ENCODE measurements around the gene ZIK1.

The ZIK1 gene

DNA sequence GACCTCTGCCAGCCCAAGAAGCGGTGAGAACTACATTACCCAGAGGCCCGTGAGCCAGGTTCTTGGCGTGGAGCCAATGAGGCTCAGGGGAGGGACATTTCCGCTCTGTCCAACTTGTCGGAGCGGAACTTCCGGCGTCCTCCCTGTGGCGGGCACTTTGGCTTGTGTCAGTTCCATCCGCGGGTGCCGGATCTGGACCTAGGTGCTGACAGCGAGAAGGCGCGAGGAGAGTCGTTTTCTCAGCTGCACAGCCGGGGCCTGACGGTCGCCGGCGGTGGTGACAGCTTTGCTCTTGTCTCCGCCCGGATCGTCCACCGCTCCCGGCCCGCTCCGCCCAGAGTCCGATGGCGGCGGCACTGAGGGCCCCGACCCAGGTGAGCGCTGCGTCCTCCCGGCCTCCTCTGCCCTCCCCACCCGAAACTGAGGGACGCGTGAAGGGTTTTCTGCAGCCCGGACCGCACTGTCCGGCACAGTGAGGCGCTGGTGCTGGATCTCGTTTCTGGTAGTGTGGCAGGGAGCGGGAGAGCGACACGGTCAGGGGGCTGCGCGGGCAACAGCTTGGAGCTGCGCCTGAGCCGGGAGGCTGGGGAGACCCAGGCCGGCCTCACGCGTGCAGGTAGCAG lies 15.9 kb downstream of the ZIK1 start, which contains the start of gene ZNF530:
Gene ZNF530, plus strand, starts transcription at position 125 of the 623 bp plus-strand sequence. CDS start 4,461 bp downstream, outside the sequence.
- TF ChIP-seq, protein P1, sequence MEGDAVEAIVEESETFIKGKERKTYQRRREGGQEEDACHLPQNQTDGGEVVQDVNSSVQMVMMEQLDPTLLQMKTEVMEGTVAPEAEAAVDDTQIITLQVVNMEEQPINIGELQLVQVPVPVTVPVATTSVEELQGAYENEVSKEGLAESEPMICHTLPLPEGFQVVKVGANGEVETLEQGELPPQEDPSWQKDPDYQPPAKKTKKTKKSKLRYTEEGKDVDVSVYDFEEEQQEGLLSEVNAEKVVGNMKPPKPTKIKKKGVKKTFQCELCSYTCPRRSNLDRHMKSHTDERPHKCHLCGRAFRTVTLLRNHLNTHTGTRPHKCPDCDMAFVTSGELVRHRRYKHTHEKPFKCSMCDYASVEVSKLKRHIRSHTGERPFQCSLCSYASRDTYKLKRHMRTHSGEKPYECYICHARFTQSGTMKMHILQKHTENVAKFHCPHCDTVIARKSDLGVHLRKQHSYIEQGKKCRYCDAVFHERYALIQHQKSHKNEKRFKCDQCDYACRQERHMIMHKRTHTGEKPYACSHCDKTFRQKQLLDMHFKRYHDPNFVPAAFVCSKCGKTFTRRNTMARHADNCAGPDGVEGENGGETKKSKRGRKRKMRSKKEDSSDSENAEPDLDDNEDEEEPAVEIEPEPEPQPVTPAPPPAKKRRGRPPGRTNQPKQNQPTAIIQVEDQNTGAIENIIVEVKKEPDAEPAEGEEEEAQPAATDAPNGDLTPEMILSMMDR (IDR thresholded peaks at IDR 0.05; ENCODE audit: low read depth, low read length, missing control alignments): no peak
- H3K4me3 ChIP-seq (ENCODE audit: low read depth, low read length): peak within 1 kb of the TSS; percentile 84
- DNase-seq (ENCODE audit: low read depth): peak; percentile 79
- in situ Hi-C loops (cut with HindIII; ENCODE audit: low sequenced_read_pairs): no loop called here

DNA sequence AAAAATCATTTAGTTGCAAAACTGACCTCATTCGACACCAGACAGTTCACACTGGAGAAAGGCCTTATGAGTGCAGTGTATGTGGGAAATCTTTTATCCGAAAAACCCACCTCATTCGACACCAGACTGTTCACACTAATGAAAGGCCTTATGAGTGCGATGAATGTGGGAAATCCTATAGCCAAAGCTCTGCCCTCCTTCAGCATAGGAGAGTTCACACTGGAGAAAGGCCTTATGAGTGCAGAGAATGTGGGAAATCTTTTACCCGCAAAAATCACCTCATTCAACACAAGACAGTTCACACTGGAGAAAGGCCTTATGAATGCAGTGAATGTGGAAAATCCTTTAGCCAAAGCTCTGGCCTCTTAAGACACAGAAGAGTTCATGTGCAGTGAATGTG lies 23.0 kb downstream of the ZIK1 start:
- in situ Hi-C loops (cut with HindIII; ENCODE audit: low sequenced_read_pairs): no loop called here
- no peak overlapping the region for H3K4me3 ChIP-seq (ENCODE audit: low read depth, low read length)
- TF ChIP-seq, protein P1 (IDR thresholded peaks at IDR 0.05; ENCODE audit: low read depth, low read length, missing control alignments): no peak
- no peak for DNase-seq (ENCODE audit: low read depth)

DNA sequence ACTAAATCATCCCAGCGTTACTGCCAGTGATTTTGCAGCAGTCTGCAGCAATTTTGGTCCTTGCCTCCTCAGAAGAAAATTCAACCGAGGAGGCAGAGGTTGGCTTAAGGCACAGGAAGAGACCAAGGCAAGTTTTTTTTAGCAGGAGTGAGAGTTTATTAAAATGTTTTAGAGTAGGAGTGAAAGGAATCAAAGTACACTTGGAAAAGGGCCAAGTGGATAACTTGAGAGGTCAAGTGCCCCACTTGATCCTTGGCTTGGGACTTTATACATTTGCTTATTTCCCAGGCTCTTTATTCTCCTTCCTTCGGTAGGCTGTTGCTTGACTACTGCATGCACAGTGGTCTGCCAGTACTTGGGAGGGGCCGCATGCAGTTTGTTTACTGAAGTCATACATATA lies 27.2 kb downstream of the ZIK1 start:
- TF ChIP-seq, protein P1 (IDR thresholded peaks at IDR 0.05; ENCODE audit: low read depth, low read length, missing control alignments): no peak
- H3K4me3 ChIP-seq (ENCODE audit: low read depth, low read length): no peak overlapping the region
- in situ Hi-C loops (cut with HindIII; ENCODE audit: low sequenced_read_pairs): no loop called here
- no peak for DNase-seq (ENCODE audit: low read depth)

DNA sequence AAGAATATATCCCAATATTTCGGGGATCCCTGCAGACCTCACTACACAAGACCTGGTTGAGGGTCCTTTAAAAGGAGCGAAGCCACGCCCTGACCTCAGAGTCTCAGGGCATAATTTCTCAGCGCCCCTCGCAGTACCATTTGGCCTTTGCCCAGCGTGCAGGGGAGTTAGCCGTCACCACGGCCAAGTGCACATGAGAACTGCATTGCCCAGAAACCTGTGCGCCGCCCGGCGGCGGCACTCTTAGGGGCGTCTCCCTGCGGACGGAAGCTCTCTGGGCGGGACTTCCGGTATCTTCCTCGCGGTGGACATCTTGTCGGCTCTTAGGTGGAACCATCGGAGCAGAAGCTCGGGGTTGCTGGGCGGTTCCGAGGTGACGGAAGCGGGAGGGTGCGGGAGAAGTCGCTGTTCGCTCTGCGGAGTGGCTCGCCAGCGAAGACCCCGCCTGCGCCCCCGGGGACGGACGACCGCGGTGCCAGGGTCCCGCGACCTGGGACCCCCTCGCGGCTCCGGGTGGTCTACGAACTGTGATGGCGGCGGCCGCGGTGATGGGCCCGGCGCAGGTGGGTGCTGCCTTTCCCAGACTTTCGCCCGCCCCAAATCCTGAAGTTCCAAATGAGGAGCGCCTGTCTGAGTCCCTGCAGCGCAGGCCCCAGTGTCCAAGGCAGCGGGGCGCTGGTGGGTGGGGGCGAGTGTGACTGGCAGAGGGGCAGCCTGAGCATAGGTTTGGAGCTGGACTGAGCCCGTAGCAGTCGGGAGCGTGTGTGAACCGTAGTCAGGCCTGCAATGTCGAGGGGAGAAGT lies 30.2 kb downstream of the ZIK1 start, which contains the start of gene ZNF134:
Gene ZNF134, plus strand, starts transcription at position 302 of the 803 bp plus-strand sequence. CDS start 5,227 bp downstream, outside the sequence.
- DNase-seq (ENCODE audit: low read depth): peak; percentile 80
- TF ChIP-seq, protein P1 (IDR thresholded peaks at IDR 0.05; ENCODE audit: low read depth, low read length, missing control alignments): no peak
- peak within 1 kb of the TSS; percentile 80 for H3K4me3 ChIP-seq (ENCODE audit: low read depth, low read length)
- in situ Hi-C loops (cut with HindIII; ENCODE audit: low sequenced_read_pairs): no loop called here

DNA sequence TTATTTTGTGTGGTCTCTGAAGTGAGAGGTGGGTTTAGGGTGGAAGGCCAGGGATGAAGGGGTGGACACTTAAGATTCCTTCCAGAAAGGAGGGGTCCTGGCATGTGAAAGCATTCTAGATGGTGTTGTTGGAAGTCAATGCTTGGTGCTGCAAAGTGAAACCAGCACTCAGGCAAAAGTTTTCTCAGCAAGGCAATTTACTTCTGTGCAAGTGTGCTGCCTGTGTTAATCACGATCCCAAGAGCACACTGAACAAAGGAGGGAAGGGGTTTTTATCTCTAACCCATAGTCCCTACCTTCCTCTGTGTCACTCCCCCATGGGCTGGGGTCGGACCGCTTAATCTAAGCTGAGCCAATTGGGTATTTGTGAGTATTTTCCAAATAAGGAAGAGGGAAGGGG lies 31.4 kb downstream of the ZIK1 start:
- in situ Hi-C loops (cut with HindIII; ENCODE audit: low sequenced_read_pairs): no loop called here
- peak overlapping the region; percentile 80 for H3K4me3 ChIP-seq (ENCODE audit: low read depth, low read length)
- DNase-seq (ENCODE audit: low read depth): no peak
- TF ChIP-seq, protein P1 (IDR thresholded peaks at IDR 0.05; ENCODE audit: low read depth, low read length, missing control alignments): no peak

DNA sequence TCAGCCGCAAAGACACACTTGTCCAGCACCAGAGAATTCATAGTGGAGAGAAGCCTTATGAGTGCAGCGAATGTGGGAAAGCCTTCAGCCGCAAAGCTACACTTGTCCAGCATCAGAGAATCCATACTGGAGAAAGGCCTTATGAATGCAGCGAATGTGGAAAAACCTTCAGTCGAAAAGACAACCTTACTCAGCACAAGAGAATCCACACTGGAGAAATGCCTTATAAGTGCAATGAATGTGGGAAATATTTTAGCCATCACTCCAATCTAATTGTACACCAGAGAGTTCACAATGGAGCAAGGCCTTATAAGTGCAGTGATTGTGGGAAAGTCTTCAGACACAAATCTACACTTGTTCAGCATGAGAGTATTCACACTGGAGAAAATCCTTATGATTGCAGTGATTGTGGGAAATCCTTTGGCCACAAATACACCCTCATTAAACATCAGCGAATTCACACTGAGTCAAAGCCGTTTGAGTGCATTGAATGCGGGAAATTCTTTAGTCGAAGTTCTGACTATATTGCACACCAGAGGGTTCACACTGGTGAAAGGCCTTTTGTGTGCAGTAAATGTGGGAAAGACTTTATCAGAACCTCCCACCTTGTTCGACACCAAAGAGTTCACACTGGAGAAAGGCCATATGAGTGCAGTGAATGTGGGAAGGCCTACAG lies 36.9 kb downstream of the ZIK1 start:
- TF ChIP-seq, protein P1 (IDR thresholded peaks at IDR 0.05; ENCODE audit: low read depth, low read length, missing control alignments): no peak
- in situ Hi-C loops (cut with HindIII; ENCODE audit: low sequenced_read_pairs): loop anchor here (5.0 kb wide), 1 partner anchor 56 kb away; no protein-coding TSS in a partner anchor
- no peak overlapping the region for H3K4me3 ChIP-seq (ENCODE audit: low read depth, low read length)
- DNase-seq (ENCODE audit: low read depth): no peak

All from astrocyte of the cerebellum (primary cell).